ENCODE results near the gene PCGF3.

DNA sequence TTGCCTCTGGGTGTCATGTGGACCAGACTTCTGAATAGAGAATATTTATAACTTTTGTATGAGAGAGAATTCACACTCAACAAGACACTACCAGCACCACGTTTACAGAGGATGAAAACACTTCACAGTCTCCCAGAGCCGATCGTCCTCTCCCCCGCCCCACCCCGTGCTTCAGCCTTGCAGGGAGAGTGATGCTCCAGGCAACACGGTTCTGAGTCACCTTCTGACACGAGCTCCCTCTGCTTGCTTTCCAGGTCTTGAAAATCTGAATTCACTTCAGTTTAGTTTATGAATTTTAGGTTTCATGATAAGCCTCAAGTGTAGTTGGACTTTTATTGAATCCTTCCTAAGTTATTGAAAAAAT lies 60.5 kb downstream of the PCGF3 start:
- TF ChIP-seq POLR2A (IDR thresholded peaks at IDR 0.05; ENCODE audit: borderline replicate concordance, extremely low read depth, insufficient read depth, insufficient read length) (no peak), EZH2 (IDR thresholded peaks at IDR 0.05) (no peak), SP1 (IDR thresholded peaks at IDR 0.05; ENCODE audit: low read depth) (peak; percentile 19; the same call in 1 of the 2 replicates), ZNF274 (IDR thresholded peaks at IDR 0.05; ENCODE audit: low read depth, low read length) (no peak), SRF (IDR thresholded peaks at IDR 0.05; ENCODE audit: low read depth) (no peak), POLR2AphosphoS5 (IDR thresholded peaks at IDR 0.05; ENCODE audit: low read depth, low read length) (peak; percentile 42), REST (IDR thresholded peaks at IDR 0.05; ENCODE audit: low read depth) (no peak), MAX (IDR thresholded peaks at IDR 0.05) (no peak)
- TF ChIP-seq, protein P1, sequence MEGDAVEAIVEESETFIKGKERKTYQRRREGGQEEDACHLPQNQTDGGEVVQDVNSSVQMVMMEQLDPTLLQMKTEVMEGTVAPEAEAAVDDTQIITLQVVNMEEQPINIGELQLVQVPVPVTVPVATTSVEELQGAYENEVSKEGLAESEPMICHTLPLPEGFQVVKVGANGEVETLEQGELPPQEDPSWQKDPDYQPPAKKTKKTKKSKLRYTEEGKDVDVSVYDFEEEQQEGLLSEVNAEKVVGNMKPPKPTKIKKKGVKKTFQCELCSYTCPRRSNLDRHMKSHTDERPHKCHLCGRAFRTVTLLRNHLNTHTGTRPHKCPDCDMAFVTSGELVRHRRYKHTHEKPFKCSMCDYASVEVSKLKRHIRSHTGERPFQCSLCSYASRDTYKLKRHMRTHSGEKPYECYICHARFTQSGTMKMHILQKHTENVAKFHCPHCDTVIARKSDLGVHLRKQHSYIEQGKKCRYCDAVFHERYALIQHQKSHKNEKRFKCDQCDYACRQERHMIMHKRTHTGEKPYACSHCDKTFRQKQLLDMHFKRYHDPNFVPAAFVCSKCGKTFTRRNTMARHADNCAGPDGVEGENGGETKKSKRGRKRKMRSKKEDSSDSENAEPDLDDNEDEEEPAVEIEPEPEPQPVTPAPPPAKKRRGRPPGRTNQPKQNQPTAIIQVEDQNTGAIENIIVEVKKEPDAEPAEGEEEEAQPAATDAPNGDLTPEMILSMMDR (IDR thresholded peaks at IDR 0.05 in 2 of 3, conservative IDR thresholded peaks at IDR 0.05 in 1 of 3; ENCODE audit: borderline replicate concordance in 1 of 3, insufficient read depth in 1 of 3, low read depth in 2 of 3, low read length in 2 of 3) = no peak
